ENCODE measurements around the gene ANGEL1. TPM values are rescaled to one million over a fixed set of nuclear protein-coding genes. Genes with fewer than 3 reads are reported as not detected.
A peak's percentile ranks its signal among the peaks of the same experiment; 100 is the strongest.

ANGEL1 gene
- polyA plus RNA-seq, 3 donors, result 8.1 to 10.4 (median 8.5) TPM

DNA sequence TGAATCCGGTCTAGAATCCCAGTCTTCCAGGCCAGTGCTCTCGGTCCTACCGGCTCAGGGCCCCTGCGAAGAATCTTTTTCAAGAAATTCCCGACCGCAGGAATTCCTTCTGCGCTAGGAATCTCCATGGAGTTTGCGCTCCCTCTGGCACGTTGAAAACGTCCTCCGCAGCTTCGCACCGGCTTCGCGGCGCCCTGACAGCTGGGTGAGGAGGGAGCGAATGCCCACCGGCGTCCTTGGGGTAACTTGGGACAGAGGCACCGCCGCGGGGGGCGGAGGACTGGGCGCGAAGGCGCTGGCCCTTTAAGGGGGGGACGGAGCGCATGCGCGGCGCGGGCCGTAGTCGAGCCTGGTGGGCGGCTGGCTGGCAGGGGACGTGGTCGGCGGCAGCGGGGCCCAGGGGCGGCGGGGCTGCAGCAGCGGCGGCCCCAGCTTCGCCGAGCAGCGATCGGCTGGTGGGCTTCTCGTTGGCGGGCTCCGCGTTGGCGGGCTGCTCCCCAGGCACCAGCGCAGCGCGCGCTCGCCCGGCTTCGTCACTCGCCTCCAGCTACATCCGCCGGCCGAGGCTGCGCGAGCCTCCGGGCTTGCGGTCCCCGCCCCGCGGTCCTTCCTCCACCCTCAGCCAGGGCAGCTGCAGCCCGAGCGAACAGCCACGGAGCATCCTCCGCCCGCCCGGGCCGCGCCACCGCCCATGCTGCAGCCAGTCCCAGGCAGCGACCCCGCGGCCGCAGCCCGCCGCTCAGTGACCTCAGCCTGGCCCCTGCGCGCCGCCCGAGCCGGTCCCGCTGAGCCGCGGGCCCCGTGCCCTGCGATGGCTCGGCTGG, 51.3 kb downstream of the ANGEL1 start, which contains the start of gene VASH1:
VASH1 (plus strand) TSS at position 333 of the 824 bp plus-strand sequence. CDS start 1,354 bp downstream, outside the sequence.
- Histone ChIP-seq H3K4me3 (replicated peaks in 1 of 3; ENCODE audit: low read depth in 2 of 3, low read length in 3 of 3) (peak within 1 kb of the TSS; percentile 55 to 81 (median 77)), H2AFZ (ENCODE audit: insufficient read depth, low read depth, low read length, poor library complexity, severe bottlenecking) (peak within 1 kb of the TSS; percentile 95), H3K4me2 (replicated peaks; ENCODE audit: extremely low read depth, low read length, poor library complexity, severe bottlenecking) (peak within 1 kb of the TSS; percentile 98), H3K79me2 (ENCODE audit: insufficient read depth, low read length) (no peaks in the 10 kb centered on the region), H3K9ac (ENCODE audit: insufficient read depth, low read length, poor library complexity, severe bottlenecking) (peak within 1 kb of the TSS; percentile 75), H3K4me1 (ENCODE audit: control insufficient read depth in 1 of 2, insufficient read depth in 2 of 2, low read length in 2 of 2) (peaks cover 20 to 32% of the 10 kb centered on the region in 2 donors), H4K20me1 (ENCODE audit: insufficient read depth, low read length) (no peaks in the 10 kb centered on the region), H3K9me3 (replicated peaks in 1 of 2; ENCODE audit: control insufficient read depth in 1 of 2, insufficient read depth in 1 of 2, low read length in 2 of 2) (no peaks in the 10 kb centered on the region), H3K36me3 (replicated peaks in 1 of 2; ENCODE audit: control insufficient read depth in 1 of 2, insufficient read depth in 2 of 2, low read length in 2 of 2) (no peaks in the 10 kb centered on the region), H3K27ac (ENCODE audit: low read depth in 1 of 2, low read length in 2 of 2) (peak within 1 kb of the TSS in 1 of 2 donors; percentile 72), H3K27me3 (ENCODE audit: control insufficient read depth in 2 of 2, insufficient read depth in 2 of 2, low read length in 2 of 2) (peaks cover 0 to 12% of the 10 kb centered on the region in 2 donors)
- intact Hi-C loops (cut with micrococcal nuclease), result loop anchor here in 1 of 2 donors (5.0 kb wide), 1 partner anchor 39 kb away; no protein-coding TSS in a partner anchor
- Mint-ChIP-seq H3K4me3 (peak within 1 kb of the TSS; percentile 88 to 93), H3K27me3 (ENCODE audit: low read depth in 3 of 3) (peaks cover 15 to 19% (median 15%) of the 10 kb centered on the region in 3 donors), H3K27ac (peak within 1 kb of the TSS; percentile 62 to 87 (median 81)), H3K4me1 (peaks cover 36% of the 10 kb centered on the region), H3K36me3 (peaks cover 3 to 14% of the 10 kb centered on the region in 2 donors), H3K9me3 (no peaks in the 10 kb centered on the region)
- TF ChIP-seq, protein P1, sequence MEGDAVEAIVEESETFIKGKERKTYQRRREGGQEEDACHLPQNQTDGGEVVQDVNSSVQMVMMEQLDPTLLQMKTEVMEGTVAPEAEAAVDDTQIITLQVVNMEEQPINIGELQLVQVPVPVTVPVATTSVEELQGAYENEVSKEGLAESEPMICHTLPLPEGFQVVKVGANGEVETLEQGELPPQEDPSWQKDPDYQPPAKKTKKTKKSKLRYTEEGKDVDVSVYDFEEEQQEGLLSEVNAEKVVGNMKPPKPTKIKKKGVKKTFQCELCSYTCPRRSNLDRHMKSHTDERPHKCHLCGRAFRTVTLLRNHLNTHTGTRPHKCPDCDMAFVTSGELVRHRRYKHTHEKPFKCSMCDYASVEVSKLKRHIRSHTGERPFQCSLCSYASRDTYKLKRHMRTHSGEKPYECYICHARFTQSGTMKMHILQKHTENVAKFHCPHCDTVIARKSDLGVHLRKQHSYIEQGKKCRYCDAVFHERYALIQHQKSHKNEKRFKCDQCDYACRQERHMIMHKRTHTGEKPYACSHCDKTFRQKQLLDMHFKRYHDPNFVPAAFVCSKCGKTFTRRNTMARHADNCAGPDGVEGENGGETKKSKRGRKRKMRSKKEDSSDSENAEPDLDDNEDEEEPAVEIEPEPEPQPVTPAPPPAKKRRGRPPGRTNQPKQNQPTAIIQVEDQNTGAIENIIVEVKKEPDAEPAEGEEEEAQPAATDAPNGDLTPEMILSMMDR (IDR thresholded peaks at IDR 0.05), result no peak
- peak; percentile 66 to 73 (median 69) for DNase-seq
- under 1% methylated on average over 96 of the region's 96 CpGs for WGBS (ENCODE audit: insufficient coverage)

DNA sequence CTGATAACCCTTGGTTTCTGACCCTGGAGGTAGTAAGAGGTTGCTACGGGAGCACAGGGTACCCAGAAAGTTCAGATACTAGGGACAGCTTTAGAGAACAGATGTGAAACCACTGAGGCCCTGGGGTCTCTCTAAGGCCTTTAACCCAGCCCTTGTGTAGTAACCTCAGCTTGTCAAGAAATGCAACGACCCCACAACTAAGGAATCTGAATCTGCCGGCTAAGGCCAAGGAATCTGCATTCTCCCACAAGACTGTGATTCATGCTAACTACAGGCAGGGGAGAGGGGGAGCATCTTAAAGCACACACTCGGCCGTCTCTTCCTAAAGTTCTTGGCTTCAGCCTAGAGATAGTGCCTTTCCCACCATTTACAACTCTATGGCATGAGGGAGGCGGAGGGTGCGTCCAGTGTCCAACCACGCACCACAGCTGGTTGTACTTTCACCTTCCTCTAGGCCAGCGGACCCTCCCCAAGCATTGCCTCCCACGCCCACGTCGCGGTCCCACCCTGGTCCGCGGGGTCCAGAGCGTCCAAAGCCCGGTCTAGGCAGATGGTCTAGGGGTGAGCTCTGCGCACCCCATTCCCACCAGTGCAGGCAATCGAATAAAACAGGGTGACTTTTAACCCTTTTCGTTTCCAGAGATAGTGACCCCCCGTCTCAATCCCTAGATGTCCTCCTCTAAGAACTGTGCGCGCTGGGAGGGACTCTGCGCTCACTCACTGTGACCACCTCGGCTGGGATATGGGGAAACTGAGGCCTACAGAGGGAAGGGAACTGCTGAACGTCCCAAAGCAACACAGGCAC, 52.1 kb downstream of the ANGEL1 start:
- H3K4me3 ChIP-seq (replicated peaks in 1 of 3; ENCODE audit: low read depth in 2 of 3, low read length in 3 of 3), result peak overlapping the region; percentile 50 to 81 (median 77)
- H3K9ac ChIP-seq (ENCODE audit: insufficient read depth, low read length, poor library complexity, severe bottlenecking), result peak overlapping the region; percentile 75
- H3K4me1 ChIP-seq (ENCODE audit: control insufficient read depth in 1 of 2, insufficient read depth in 2 of 2, low read length in 2 of 2), result peaks cover 20 to 32% of the 10 kb centered on the region in 2 donors
- peak overlapping the region; percentile 95 for H2AFZ ChIP-seq (ENCODE audit: insufficient read depth, low read depth, low read length, poor library complexity, severe bottlenecking)
- H3K27me3 ChIP-seq (ENCODE audit: control insufficient read depth in 2 of 2, insufficient read depth in 2 of 2, low read length in 2 of 2), result peaks cover 0 to 12% of the 10 kb centered on the region in 2 donors
- H4K20me1 ChIP-seq (ENCODE audit: insufficient read depth, low read length), result no peaks in the 10 kb centered on the region
- WGBS (ENCODE audit: insufficient coverage), result 50% methylated on average over 20 of the region's 26 CpGs
- H3K9me3 ChIP-seq (replicated peaks in 1 of 2; ENCODE audit: control insufficient read depth in 1 of 2, insufficient read depth in 1 of 2, low read length in 2 of 2), result no peaks in the 10 kb centered on the region
- intact Hi-C loops (cut with micrococcal nuclease), result loop anchor here in 1 of 2 donors (5.0 kb wide), 1 partner anchor 38 kb away; no protein-coding TSS in a partner anchor
- H3K27ac Mint-ChIP-seq, result peak overlapping the region; percentile 45 to 87 (median 68)
- TF ChIP-seq, protein P1 (IDR thresholded peaks at IDR 0.05), result no peak
- peaks cover 36% of the 10 kb centered on the region for H3K4me1 Mint-ChIP-seq
- peaks cover 0 to 12% of the 10 kb centered on the region in 2 donors for H3K36me3 Mint-ChIP-seq
- no peaks in the 10 kb centered on the region for H3K79me2 ChIP-seq (ENCODE audit: insufficient read depth, low read length)
- no peak for DNase-seq
- no peaks in the 10 kb centered on the region for H3K9me3 Mint-ChIP-seq
- H3K4me3 Mint-ChIP-seq, result peak overlapping the region; percentile 76 to 82
- peak overlapping the region; percentile 98 for H3K4me2 ChIP-seq (replicated peaks; ENCODE audit: extremely low read depth, low read length, poor library complexity, severe bottlenecking)
- no peaks in the 10 kb centered on the region for H3K36me3 ChIP-seq (replicated peaks in 1 of 2; ENCODE audit: control insufficient read depth in 1 of 2, insufficient read depth in 2 of 2, low read length in 2 of 2)
- H3K27me3 Mint-ChIP-seq (ENCODE audit: low read depth in 3 of 3), result peaks cover 17 to 21% (median 19%) of the 10 kb centered on the region in 3 donors
- H3K27ac ChIP-seq (ENCODE audit: low read depth in 1 of 2, low read length in 2 of 2), result peak overlapping the region in 1 of 2 donors; percentile 72
